ENCODE measurements around the gene NR1H3.
A peak's percentile ranks its signal among the peaks of the same experiment; 100 is the strongest.
"Not testable (repeated sequence)": the region's sequence is repeated elsewhere in the genome, so short reads cannot be mapped to it uniquely, and the experiment has no call there.

Gene NR1H3

GRCh38 chr11:47257517-47258316 lies at the start of gene NR1H3:
TSS of gene NR1H3 (plus strand) at chr11:47257996. CDS start at chr11:47259217, 1,221 bp downstream.
- DNase-seq, result no peak

GRCh38 chr11:47208008-47208552 lies 49.7 kb upstream of the NR1H3 start:
- DNase-seq, result not testable (repeated sequence)

DNA sequence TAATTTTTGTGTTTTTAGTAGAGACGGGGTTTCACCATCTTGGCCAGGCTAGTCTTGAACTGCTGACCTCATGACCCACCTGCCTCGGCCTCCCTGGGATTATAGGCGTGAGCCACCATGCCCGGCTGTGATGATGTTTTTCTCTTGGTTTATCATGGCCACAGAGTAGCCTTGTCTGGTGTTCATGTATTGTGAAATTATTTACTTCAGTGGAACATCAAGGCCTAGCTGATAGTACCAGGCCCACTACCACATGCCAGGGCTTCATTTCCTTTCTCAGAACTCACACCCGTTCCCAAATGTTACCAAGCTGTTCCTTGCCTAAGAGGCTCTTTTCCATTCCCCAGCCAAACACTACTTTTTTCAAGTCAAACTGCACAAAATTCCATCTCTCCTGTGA lies 49.2 kb upstream of the NR1H3 start:
- DNase-seq, result no peak

- DNase-seq, result no peak
These were observed 44.9 kb upstream of the NR1H3 start for GRCh38 chr11:47212938-47213337.

GRCh38 chr11:47213950-47214565 lies 43.7 kb upstream of the NR1H3 start:
- peak; percentile 87 to 92 for DNase-seq

DNA sequence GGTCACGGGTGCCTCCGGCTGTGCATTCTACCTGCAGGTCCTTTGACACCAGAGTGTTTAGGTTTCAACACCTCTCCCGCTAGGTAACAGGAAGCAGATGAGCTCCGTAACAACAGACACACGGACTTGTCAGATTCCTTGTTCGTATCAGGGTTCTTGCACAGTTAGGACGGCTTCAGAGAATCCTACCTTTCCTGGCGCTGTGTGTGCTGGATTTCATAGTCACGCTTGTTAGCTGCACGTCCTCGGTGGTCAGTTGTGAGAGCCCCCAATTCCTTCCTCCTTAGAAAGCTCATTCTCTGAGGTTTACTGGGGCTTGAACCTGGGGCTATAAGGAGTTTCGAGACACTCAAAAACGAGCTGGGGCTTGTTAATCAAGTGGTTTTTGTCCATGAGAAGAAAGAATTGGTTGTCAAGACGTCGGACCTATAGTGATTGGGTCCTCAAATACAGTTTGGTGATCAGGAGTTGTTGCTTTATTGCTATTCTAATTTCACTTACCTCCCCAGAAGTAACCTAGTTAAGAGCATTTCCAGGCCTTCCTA lies 42.4 kb upstream of the NR1H3 start:
- no peak for DNase-seq

GRCh38 chr11:47216121-47216798 lies 41.5 kb upstream of the NR1H3 start:
- peak; percentile 69 to 77 for DNase-seq

DNA sequence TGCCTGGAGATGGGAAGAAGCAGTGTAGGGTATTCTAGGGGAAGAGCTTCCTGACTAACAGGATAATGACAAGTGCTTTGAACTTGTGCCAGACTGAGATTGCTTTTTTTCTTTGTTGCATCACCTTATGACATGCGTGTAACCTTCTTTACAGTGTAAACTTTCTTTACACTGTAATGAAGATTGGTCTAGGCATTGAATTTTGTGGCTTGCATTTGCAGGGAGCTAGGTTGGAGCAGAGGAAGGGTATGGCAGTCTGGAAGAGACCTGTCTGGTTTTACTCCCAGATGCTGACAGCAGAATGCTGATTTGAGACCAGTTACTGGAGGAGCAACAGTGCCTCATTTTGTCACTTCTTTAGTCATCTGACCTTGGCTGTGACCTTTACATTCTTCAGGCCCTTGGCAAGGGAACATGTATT lies 37.4 kb upstream of the NR1H3 start:
- DNase-seq, result no peak

GRCh38 chr11:47222696-47223095 lies 35.1 kb upstream of the NR1H3 start:
- no peak for DNase-seq

DNA sequence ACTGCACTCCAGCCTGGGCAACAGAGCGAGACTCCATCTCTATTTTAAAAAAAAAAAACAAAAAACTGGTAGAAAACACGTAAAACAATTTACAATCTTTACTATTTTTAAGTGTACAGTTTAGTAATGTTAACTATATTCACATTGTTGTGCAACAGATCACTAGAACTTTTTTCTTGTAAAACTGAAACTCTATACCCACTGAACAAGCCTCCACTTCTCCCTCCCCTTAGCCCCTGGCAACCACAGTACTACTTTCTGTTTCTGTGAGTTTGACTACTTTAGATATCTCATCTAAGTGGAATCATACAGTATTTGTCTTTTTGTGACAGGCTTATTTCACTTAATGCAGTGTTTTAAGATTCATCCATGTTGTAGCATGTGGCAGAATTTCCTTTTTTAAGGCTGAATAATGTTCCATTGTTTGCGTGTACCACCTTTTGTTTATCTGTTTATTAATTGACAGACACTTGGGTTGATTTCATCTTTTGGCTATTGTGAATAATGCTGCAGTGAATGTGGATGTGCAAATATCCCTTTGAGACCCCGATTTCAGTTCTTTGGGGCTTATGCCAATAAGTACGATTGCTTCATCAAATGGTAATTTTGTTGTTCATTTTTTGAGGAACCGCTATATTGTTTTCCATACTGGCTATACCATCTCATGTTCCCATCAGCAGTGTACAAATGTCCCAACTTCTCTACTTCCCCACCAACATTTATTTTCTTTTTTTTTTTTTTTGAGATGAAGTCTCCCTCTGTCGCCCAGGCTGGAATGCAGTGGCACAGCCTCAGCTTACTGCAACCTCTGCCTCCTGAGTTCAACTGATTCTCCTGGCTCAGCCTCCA lies 32.0 kb upstream of the NR1H3 start:
- peak in 1 of 2 experiments; percentile 43 for DNase-seq

DNA sequence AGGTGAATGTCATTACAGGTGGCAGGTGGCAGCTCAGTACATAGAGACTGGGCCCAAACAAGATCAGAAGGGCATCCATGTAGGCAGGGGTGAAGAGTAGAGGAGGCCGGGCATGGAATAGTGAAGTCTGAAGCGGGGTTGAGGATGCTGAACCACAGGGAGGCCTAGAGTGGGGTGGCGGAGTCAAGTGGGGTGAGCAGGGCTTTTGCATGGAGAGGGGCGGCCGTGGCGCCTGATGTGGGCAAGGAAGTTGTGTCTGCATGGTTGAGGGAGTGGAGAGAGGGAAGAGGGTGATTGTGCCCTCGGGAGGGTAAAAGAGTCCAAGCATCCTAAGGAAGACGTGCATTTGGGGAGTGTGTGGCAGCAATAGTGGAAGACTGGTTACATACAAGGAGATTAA lies 28.6 kb upstream of the NR1H3 start:
- no peak for DNase-seq

- DNase-seq, result no peak
These were observed 24.7 kb upstream of the NR1H3 start for GRCh38 chr11:47233051-47233450.

- DNase-seq, result no peak
These were observed 23.7 kb upstream of the NR1H3 start for GRCh38 chr11:47233989-47234668.

DNA sequence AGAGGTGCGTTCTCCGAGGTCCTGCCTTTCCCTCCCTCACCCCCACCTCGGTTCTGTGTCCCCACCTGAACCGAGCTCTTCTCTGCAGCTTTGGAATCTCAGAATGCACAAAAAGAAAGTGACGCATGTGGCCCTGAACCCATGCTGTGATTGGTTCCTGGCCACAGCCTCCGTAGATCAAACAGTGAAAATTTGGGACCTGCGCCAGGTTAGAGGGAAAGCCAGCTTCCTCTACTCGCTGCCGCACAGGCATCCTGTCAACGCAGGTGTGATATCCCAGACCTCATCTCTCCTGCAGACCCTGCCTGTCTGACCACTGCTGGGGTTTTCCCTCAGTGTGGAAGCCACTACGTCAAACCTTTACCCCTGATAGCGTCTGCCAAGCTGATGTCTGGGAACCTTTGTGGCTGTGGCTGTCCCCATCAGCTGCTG lies 23.1 kb upstream of the NR1H3 start:
- peak; percentile 36 to 49 for DNase-seq

- no peak for DNase-seq
These were observed 22.6 kb upstream of the NR1H3 start for GRCh38 chr11:47235163-47235562.

DNA sequence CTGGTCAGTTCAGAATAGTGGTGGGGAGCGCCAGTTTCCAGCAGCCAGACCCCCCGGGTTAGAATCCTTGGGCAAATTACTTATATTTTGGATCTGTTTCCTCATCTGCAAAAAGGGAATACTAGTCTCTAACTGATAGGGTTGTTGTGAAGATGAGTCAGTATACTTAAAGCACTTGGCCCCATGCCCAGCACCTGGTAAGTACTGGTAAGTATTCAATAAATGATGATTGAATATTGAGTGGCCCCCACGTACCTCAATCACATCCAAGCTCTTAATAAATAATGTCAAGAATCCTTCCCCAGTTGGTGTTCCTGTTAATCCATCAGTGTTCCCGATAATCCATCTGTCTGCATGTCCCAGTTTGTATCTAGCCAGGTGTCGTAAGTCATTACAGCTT lies 21.3 kb upstream of the NR1H3 start:
- DNase-seq, result no peak

DNA sequence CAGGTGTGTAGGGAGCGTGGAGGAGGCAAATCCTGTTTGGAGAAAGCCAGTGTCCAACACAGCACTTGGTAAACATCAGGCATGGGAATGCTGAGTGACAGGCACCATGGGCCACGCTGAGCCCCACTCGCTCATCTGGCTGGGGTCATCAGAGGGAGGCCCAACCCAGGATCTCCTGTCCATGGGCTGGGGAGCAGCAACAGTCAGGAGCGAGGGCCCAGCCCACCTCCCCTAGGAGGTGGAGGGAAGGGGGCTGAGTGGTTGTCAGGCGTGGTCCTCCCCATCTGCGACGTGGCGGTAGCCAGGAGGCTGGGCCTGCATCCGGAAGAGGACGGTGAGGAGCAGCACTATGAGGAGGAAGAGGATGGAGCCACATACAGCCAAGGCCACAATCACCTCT lies 17.9 kb upstream of the NR1H3 start:
- no peak for DNase-seq

- no peak for DNase-seq
These were observed 15.9 kb upstream of the NR1H3 start for GRCh38 chr11:47241841-47242301.

- no peak for DNase-seq
These were observed 15.1 kb upstream of the NR1H3 start for GRCh38 chr11:47242596-47243192.

- no peak for DNase-seq
These were observed 14.3 kb upstream of the NR1H3 start for GRCh38 chr11:47243454-47243853.

Data from activated CD4-positive, alpha-beta T cell treated with anti-CD3 and anti-CD28 coated beads, Interleukin-2, amount 50 U/mL, for 48 hours (primary cell).